Measurements from ENCODE around the gene NFIA. TPM values are rescaled to one million over a fixed set of nuclear protein-coding genes. Genes with fewer than 3 reads are reported as not detected.

Gene NFIA
- total and polyA plus RNA-seq, 9 of the 15 experiments (the other 6 are each of a cell fraction or from before 2014, with no cell fraction given) = 5.3 to 24.9 (median 9.8) TPM

DNA sequence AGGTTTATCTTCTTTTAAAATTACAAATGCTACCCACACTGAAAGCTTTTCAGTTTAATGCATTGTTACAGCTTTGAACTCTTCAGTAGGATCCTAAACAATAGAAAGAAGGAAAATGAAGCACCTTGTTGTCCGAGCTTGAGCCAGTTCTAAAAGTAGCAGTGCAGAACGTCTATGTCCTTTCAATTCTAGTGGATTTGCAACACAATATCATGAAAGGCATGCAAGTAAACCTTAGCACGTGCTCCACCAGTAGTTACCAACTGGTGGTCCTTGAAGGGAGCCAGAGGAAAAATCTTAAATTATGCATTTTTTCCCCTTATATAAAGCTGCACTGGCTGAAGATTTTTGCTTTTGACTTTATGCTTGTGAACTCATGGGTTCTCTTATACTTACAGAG lies 208.2 kb downstream of the NFIA start:
- ATAC-seq = no peak
- in situ Hi-C loops (cut with MboI) (no loop called here), intact Hi-C loops (cut with micrococcal nuclease) (no loop called here)
- H3K9ac ChIP-seq (ENCODE audit: insufficient read depth in 1 of 2, low read depth in 2 of 2, low read length in 2 of 2) = no peak overlapping the region
- H4K20me1 ChIP-seq (replicated peaks; ENCODE audit: control insufficient read depth, insufficient read depth, low read length) = no peaks in the 10 kb centered on the region
- BruUV-seq (replicated peaks) = no TSS peak
- no peaks in the 10 kb centered on the region for H3K9me3 ChIP-seq (replicated peaks; ENCODE audit: control insufficient read depth, insufficient read depth, low read depth, low read length)
- no peaks in the 10 kb centered on the region for H3K36me3 ChIP-seq (ENCODE audit: control insufficient read depth, insufficient read depth, low read length)
- no peaks in the 10 kb centered on the region for H3K9me1 ChIP-seq (ENCODE audit: control insufficient read depth, insufficient read depth, low read length)
- FAIRE-seq = no peak
- ChIA-PET POLR2A (interaction anchor here (1.2 kb wide), 1 partner anchor 12 kb away, joined by 3 read pairs; no protein-coding TSS in a partner anchor), CTCF (ENCODE audit: low intra/inter-chr PET ratio) (no interaction called here)
- no peaks in the 10 kb centered on the region; a peak in 1 of 5 replicates for H3K4me1 ChIP-seq (replicated peaks in 1 of 2; ENCODE audit: control insufficient read depth in 2 of 2, insufficient read depth in 2 of 2, low read length in 2 of 2)
- no peak overlapping the region for H2AFZ ChIP-seq (ENCODE audit: low read depth, low read length)
- no peak for DNase-seq (ENCODE audit: extremely low read depth in 1 of 4, low spot score in 3 of 4)
- H3K4me3 ChIP-seq = no peak overlapping the region
- H3K79me2 ChIP-seq (ENCODE audit: control insufficient read depth, insufficient read depth, low read length) = peaks cover 5% of the 10 kb centered on the region; the same call in 1 of the 3 replicates
- H3K4me2 ChIP-seq (ENCODE audit: insufficient read depth, low read length) = no peak overlapping the region
- no peaks in the 10 kb centered on the region for H3K27me3 ChIP-seq (ENCODE audit: control insufficient read depth in 2 of 2, insufficient read depth in 2 of 2, low read length in 2 of 2)
- H3K27ac ChIP-seq (ENCODE audit: extremely low read depth, low read depth, low read length) = no peak overlapping the region
- WGBS (ENCODE audit: insufficient coverage, low coverage, missing lambda C conversion rate) = 83% methylated on average over 3 of the region's 3 CpGs
- no peak for TF ChIP-seq KLF1 (tag; IDR thresholded peaks at IDR 0.05)
- TF ChIP-seq DIDO1 (tag; IDR thresholded peaks at IDR 0.05; ENCODE audit: low read depth) = no peak
- no peak for TF ChIP-seq ETV6 (IDR thresholded peaks at IDR 0.05; ENCODE audit: borderline replicate concordance in 1 of 2, low read depth in 2 of 2, low read length in 1 of 2)
- TF ChIP-seq ETV6 (CRISPR knock-in tag; IDR thresholded peaks at IDR 0.05; ENCODE audit: borderline replicate concordance) = no peak
- no peak for TF ChIP-seq ATF6 (CRISPR knock-in tag; IDR thresholded peaks at IDR 0.05)
- no peak for TF ChIP-seq FOXA3 (CRISPR knock-in tag; conservative IDR thresholded peaks at IDR 0.05 in 1 of 2, IDR thresholded peaks at IDR 0.05 in 1 of 2)
- no peak for TF ChIP-seq POU5F1 (IDR thresholded peaks at IDR 0.05; ENCODE audit: borderline replicate concordance, low read depth, low read length, partially characterized antibody)
- TF ChIP-seq, protein P1, sequence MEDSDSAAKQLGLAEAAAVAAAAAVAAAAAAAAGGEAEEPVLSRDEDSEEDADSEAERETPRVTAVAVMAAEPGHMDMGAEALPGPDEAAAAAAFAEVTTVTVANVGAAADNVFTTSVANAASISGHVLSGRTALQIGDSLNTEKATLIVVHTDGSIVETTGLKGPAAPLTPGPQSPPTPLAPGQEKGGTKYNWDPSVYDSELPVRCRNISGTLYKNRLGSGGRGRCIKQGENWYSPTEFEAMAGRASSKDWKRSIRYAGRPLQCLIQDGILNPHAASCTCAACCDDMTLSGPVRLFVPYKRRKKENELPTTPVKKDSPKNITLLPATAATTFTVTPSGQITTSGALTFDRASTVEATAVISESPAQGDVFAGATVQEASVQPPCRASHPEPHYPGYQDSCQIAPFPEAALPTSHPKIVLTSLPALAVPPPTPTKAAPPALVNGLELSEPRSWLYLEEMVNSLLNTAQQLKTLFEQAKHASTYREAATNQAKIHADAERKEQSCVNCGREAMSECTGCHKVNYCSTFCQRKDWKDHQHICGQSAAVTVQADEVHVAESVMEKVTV (CRISPR knock-in tag; IDR thresholded peaks at IDR 0.05) = no peak
- no peak for TF ChIP-seq BRD4 (IDR thresholded peaks at IDR 0.05)
- TF ChIP-seq ZBTB8A (IDR thresholded peaks at IDR 0.05; ENCODE audit: partially characterized antibody) = no peak
- TF ChIP-seq CBX1 (IDR thresholded peaks at IDR 0.05; ENCODE audit: low read depth) = no peak
- TF ChIP-seq ZKSCAN3 (CRISPR knock-in tag; IDR thresholded peaks at IDR 0.05) = no peak
- TF ChIP-seq MAZ (CRISPR knock-in tag; conservative IDR thresholded peaks at IDR 0.05 in 1 of 2, IDR thresholded peaks at IDR 0.05 in 1 of 2) = no peak
- TF ChIP-seq, protein P2, sequence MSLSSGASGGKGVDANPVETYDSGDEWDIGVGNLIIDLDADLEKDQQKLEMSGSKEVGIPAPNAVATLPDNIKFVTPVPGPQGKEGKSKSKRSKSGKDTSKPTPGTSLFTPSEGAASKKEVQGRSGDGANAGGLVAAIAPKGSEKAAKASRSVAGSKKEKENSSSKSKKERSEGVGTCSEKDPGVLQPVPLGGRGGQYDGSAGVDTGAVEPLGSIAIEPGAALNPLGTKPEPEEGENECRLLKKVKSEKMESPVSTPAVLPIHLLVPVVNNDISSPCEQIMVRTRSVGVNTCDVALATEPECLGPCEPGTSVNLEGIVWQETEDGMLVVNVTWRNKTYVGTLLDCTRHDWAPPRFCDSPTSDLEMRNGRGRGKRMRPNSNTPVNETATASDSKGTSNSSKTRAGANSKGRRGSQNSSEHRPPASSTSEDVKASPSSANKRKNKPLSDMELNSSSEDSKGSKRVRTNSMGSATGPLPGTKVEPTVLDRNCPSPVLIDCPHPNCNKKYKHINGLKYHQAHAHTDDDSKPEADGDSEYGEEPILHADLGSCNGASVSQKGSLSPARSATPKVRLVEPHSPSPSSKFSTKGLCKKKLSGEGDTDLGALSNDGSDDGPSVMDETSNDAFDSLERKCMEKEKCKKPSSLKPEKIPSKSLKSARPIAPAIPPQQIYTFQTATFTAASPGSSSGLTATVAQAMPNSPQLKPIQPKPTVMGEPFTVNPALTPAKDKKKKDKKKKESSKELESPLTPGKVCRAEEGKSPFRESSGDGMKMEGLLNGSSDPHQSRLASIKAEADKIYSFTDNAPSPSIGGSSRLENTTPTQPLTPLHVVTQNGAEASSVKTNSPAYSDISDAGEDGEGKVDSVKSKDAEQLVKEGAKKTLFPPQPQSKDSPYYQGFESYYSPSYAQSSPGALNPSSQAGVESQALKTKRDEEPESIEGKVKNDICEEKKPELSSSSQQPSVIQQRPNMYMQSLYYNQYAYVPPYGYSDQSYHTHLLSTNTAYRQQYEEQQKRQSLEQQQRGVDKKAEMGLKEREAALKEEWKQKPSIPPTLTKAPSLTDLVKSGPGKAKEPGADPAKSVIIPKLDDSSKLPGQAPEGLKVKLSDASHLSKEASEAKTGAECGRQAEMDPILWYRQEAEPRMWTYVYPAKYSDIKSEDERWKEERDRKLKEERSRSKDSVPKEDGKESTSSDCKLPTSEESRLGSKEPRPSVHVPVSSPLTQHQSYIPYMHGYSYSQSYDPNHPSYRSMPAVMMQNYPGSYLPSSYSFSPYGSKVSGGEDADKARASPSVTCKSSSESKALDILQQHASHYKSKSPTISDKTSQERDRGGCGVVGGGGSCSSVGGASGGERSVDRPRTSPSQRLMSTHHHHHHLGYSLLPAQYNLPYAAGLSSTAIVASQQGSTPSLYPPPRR (CRISPR knock-in tag; IDR thresholded peaks at IDR 0.05; ENCODE audit: borderline replicate concordance) = no peak
